HG03342 (cell line): Measurements from ENCODE around the gene TPSG1.

Experiments
- ATAC-seq: cut with Tn5 transposase; IDR thresholded peaks from one replicate; pipeline ENCODE4 v1.9.1; 2021; ENCODE audit warnings: mild to moderate bottlenecking, moderate library complexity; ENCODE audit not compliant: unreplicated experiment

TPSG1 gene

DNA sequence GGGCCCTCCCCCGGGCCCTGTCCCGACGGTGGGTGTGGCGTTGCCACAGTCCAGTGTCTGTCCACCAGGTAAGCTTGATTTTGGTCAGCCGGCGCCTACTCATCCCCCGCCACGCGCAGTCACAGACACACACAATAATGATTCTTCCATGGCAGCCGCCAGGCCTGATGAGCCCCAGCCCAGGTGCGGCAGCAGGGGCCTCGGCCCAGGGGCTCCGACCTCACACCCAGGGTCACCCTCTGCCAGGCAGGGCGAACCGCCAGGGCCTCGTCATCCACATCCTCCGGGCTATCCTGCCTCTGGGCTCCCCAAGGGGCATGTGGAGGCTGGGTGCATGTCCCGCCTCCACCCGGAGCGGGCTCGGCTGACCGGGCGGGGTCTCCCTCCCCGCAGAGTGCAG, 7.5 kb downstream of the TPSG1 start:
- ATAC-seq = no peak

DNA sequence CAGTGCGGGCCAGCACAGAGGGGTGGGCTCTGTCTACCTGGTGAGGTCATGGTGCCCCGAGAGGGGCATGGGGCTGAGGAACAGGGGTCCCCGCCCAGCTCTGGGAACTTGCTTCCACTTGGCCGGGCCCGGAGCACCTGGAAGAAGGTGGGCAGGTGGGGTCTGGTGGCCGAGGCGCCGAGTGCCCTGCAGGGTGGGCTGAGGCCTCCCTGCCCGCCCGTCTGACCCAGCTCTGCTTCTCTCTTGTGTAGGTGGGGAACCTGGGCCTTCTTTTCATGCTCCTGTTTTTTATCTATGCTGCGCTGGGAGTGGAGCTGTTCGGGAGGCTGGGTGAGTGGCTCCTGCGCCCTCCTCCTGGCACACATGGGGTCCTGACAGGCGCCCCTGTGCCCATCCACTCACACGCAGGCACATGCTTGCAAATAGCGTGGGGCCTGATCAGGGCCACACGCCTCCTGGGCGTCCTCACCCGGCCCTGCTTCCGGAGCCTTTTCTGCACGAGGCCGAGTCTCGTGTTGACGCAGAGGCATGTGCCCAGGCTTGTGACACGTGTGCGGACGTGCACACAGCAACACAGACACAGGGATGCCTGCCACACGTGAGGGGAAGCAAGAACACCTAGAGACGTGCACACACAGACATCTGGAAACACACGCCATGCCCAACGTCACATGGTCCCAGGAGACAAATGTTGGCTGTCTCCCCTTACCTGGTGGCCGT, 8.2 kb downstream of the TPSG1 start:
- ATAC-seq = no peak

DNA sequence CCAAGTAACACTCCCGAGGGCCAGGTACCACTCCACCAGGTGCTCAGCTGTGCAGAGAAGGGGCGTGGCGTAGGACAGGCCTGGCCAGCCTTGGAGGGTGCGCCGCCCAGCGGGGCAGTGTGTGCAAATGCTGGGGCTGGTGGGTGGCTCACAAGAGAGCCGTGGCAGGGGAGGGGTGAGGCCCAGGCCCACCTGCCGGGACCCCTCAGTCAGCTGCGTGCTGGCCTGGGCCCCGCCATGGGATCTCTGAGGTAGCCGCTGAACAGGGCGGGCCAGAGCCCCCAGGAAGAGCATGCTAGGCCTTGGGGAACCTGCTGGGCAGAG, 8.8 kb downstream of the TPSG1 start:
- ATAC-seq = no peak

DNA sequence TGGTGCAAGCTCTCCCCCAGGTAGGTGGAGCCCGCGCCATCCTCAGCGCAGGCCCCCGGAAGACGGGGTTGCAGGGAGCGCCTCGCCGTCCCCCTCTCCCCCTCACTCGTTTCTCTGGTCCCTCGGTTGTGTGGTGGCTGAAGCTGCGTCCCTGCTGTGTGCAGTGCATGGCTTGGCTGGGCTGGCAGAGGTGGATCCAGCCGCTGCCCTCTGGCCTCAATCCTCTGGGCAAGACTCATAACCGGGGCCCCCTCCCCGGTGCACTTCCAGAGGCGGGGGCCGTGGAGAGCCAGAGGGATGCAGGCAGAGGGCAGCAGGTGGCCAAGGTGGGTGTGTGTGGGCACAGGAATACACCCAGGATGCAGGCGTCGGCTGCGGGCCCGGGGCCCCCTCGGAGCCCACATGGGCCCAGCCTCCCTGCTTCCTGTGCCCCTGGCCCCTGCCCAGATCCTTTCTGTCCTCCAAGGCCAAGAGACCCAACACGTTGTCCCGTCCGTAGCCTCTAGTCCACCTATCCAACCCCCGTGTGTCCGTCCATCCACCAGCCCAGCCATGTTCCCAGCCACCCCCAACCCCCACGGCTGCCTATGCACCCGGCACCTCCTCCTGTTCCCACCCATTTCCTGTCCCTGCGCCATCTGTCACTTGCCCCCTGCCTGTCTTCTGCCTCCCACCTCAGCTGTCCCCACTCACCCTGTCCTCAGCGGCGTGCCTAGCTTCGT, 9.3 kb downstream of the TPSG1 start:
- no peak for ATAC-seq

DNA sequence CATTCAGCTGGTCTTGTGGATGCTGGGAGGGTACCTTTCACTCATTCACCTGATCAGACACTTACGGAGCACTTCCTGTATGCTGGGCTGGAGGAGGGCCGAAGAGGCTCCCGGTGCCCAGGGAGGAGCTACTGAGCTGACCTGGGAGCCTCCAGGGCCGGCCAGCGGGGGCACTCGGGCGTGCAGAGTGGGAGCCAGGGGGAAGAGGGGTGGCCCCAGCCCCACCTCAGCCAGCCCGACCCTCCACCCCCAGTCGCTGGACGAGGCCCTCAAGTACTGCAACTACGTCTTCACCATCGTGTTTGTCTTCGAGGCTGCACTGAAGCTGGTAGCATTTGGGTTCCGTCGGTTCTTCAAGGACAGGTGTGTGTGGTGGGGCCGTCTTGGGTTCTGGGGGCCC, 10.3 kb downstream of the TPSG1 start:
- no peak for ATAC-seq

DNA sequence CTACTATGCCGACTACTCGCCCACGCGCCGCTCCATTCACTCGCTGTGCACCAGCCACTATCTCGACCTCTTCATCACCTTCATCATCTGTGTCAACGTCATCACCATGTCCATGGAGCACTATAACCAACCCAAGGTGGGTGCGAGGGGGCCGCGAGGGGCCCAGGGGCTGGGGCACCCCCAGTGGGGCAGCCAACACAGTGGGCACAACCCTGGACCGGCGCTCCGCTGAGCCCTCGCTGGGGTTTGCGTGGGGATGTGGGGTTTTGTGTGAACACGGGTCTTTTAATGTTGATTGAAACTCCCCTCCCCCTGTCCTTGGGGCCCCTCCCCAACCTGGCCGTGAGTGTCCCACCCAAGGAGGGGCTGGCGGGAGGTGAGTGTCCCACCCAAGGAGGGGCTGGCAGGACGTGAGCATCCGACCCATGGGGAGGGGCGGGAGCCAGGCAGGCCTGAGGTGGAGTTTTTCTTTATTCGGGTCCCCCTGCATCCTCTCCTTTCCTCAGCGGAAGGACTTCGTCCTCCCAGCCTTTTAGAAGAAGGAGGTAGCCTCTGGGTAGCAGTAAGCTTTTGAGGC, 11.2 kb downstream of the TPSG1 start:
- no peak for ATAC-seq

DNA sequence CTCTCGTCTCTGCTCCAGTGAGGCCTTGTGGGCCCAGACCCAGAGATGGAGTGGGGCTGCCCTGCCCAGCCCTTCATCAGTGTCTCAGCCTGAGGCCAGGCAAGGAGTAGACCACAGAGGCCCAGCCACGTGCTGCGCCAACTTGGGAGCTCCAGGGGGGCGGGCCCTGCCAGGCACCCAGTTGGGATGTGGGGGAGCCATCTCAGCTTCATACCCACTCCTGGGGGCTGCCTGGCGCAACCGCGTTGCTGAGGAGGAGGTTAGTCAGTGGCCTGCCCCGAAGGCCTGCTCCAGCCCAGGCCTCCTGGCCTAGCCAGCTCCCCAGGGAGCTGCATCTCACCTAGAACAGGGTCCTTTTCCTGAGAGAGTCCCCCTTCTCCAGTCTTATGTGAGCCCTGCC, 11.8 kb downstream of the TPSG1 start:
- no peak for ATAC-seq

DNA sequence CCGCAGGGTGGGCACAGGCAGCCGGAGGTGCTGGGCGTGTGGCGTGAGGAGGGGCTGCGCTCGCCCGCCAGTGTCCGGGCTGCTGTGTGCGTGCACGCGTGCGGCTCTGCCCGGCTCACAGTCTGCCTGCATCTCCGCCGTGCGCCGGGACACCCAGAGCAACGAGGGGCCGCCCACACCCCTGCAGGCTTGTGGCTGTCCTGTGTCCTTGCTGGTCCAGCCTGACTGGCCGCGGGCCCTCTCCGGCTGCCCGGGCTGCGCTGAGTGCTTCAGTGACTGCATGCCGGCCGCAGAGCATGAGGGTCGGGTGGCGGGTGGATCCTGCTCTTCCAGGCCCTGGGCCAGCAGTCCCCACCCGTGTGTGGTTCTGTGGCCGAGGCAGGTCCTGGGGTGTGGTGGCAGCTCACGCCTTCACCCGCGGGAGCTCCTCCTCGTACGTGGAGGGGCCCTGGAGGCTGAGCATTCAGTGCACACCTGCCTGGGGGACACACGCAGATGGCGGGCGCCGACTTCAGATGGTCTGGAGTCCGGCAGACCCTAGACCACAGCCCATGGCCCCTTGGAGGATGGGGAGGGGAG, 12.4 kb downstream of the TPSG1 start:
- no peak for ATAC-seq

DNA sequence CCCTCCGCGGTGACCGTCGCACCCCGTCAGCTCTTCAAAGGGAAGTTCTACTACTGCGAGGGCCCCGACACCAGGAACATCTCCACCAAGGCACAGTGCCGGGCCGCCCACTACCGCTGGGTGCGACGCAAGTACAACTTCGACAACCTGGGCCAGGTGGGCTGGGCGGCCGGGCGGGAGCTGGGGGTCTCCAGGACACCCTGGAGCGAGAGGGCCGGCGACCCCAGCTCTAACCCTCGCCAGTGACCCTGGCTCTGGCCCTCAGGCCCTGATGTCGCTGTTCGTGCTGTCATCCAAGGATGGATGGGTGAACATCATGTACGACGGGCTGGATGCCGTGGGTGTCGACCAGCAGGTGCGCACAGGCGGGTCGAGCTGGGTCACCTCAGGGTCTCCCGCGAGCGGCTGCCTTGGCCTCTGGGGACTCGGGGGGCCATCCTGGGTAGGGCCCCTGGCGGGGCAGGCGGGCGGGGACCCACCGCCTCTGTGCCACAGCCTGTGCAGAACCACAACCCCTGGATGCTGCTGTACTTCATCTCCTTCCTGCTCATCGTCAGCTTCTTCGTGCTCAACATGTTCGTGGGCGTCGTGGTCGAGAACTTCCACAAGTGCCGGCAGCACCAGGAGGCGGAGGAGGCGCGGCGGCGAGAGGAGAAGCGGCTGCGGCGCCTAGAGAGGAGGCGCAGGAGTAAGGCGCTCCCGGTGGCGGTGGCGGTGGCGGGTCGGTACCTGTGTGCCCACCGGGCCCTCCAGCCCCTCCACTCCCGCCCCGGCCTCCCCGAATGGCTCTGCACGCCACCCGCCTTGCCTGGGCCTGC, 13.4 kb downstream of the TPSG1 start:
- no peak for ATAC-seq

DNA sequence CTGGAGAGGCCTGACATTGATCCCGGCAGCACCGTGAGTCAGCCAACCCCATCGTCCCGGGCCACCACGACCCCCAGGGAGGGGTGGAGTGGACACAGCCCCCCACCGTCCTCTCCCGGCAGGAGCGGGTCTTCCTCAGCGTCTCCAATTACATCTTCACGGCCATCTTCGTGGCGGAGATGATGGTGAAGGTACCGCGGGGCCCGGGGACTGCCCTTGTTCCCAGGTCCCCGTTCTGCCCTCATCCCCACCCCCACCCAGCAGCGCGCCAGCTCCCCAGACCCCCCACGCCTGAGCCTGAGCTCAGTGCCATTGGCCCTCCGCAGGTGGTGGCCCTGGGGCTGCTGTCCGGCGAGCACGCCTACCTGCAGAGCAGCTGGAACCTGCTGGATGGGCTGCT, 14.6 kb downstream of the TPSG1 start:
- ATAC-seq = no peak

DNA sequence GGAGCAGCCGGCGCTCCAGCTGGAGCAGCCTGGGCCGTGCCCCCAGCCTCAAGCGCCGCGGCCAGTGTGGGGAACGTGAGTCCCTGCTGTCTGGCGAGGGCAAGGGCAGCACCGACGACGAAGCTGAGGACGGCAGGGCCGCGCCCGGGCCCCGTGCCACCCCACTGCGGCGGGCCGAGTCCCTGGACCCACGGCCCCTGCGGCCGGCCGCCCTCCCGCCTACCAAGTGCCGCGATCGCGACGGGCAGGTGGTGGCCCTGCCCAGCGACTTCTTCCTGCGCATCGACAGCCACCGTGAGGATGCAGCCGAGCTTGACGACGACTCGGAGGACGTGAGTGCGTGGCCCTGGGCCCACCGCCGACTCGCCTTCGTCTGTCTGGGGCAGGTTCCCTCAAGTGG, 16.0 kb downstream of the TPSG1 start:
- no peak for ATAC-seq

DNA sequence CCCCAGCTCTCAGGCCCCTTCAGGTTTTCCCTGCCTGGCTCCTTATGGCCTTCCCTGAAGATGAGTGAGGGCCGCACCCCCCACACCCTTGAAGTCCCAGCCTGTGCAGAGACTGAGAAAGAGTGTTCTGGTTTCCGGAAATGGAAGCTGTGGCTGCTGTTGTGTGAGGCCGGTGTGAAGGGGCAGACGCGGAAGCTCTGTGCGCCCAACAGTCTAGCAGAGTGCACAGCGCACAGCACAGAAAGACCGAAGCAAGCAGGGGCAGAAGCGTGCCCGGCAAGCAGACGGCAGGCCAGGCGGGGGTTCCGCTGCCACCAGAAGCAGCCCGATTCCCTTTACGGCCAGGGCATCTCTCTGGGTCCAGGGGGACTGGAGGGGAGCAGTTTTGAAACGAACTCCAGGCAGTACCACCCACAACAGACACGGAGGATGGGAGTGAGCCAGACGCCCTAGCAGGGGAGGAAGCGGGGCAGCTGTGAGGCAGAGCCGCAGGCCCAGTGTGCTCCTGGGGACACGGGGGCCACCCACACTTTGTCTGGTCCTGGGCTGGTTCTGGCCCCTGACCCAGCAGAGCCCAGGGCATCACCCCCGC, 16.7 kb downstream of the TPSG1 start:
- no peak for ATAC-seq

DNA sequence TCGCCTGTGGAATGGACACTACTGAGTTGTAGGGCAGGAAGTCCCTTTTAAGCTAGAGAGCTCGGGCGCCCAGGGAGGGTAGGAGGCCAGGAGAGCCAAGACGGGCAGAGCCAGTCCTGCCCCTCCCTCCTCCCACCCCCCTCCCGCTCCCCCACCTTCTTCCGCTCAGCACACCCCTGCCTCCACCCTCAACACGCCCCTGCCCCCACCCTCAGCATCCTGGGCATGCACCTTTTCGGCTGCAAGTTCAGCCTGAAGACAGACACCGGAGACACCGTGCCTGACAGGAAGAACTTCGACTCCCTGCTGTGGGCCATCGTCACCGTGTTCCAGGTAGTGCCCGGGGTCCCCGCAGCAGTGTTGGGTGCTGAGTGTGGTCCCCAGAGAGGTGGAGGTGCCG, 18.3 kb downstream of the TPSG1 start:
- no peak for ATAC-seq

DNA sequence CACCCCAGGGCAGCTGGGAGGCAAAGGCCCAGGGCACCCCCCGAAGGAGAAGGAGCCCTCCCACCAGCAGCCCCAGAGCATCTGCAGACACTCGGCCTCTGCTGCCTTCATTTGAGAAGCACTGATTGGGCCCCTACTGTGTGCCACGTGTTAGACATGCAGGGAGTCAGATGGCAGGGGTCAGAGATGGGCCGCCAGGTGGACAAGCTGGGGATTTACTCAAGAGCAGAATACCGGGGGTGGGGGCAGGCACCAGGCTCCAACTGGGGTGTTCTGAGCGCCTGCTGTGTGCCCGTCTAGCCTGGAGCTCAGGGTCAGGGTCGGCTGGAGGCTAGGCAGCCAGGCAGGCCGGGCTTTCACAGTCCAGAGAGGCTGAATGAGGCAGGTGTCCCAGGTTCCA, 18.7 kb downstream of the TPSG1 start:
- no peak for ATAC-seq

DNA sequence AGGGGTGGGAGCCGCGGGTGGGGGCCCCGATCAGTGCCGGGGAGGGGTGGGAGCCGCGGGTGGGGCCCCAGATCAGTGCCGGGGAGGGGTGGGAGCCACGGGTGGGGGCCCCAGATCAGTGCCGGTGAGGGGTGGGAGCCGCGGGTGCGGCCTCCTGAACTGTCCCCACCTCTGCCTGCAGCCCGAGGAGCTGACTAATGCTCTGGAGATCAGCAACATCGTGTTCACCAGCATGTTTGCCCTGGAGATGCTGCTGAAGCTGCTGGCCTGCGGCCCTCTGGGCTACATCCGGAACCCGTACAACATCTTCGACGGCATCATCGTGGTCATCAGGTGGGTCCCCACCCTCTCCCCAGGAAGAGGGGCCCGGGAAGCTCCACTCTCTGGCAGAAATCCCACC, 20.1 kb downstream of the TPSG1 start:
- no peak for ATAC-seq

DNA sequence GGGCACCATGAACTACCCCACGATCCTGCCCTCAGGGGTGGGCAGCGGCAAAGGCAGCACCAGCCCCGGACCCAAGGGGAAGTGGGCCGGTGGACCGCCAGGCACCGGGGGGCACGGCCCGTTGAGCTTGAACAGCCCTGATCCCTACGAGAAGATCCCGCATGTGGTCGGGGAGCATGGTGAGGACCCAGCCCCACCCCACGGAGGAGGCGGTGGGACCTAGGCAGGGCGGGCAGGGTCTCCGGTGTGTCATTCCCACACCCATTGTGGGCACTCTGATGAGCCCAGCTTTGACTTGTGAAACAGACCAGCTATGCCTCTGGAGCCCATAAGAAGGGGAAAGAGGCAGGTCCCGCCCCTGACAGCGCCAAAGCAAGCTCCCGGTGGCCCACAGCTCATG, 22.8 kb downstream of the TPSG1 start:
- no peak for ATAC-seq

DNA sequence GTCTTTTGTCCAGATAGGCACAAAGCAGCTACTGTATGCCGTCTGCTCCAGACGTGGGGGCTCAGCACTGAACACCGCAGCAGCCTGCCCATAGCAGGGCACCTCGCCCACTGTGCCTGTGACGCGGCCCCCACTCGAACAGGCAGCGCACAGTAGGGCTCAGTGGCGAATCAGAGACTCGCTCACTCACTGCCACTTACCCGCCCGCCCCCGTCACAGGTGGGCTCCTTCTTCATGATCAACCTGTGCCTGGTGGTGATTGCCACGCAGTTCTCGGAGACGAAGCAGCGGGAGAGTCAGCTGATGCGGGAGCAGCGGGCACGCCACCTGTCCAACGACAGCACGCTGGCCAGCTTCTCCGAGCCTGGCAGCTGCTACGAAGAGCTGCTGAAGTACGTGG, 23.6 kb downstream of the TPSG1 start:
- ATAC-seq = no peak

DNA sequence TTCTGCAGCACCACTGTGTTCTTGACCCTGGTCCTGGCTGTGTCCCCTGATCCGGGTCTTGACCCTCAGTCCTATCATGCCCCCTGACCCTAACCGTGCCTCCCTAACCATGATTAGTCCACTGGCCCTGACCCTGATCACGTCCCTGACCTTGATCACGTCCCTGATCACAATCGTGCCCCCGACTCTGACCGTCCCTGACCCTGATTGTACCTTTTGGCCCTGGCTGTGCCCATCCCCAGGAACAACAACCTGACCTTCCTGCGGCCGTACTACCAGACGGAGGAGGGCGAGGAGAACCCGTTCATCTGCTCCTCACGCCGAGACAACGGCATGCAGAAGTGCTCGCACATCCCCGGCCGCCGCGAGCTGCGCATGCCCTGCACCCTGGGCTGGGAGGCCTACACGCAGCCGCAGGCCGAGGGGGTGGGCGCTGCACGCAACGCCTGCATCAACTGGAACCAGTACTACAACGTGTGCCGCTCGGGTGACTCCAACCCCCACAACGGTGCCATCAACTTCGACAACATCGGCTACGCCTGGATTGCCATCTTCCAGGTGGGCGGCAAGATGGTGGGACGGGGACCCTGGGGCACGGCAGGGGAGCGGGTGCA, 24.9 kb downstream of the TPSG1 start:
- ATAC-seq = no peak

DNA sequence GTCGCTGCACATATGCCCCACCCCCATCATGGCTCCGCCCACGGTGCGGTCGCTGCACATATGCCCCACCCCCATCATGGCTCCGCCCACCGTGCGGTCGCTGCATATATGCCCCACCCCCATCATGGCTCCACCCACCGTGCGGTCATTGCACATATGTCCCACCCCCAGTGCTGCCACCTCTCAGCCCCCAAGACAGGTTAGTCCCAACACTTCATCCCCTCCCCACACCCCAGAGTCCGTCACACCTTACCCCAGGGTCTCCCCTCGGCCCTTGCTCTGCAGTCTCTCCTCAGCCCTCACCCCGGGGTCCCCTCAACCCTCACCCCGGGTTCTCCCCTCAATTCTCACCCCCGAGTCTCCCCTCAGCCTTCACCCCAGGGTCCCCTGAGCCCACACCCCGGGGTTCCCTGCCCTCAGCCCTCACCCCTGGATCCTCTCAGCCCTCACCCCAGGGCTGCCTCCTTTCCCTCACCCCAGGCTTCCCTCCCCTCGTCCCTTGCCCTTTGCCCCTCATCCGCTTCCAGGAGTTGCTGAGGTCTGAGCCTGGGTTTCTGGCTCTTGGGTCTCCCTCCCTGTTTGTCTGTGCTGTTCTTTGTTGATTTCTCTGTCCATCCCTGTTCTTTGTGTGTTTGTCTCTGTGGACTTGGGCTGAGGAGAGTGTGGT, 25.6 kb downstream of the TPSG1 start:
- no peak for ATAC-seq
